Osteoblast (primary cell): ENCODE data around the gene CCDC9. TPM values are rescaled to one million over a fixed set of nuclear protein-coding genes. Genes with fewer than 3 reads are reported as not detected.

Experiments used
- DNase-seq: peaks from one replicate; pipeline ENCODE4 v3.0.0; 2011; ENCODE audit warnings: low spot score, mixed read lengths; ENCODE audit not compliant: insufficient read length; ENCODE audit errors: missing footprints
- H2AFZ ChIP-seq: 2 replicates; pipeline ENCODE4 v1.6.0; 2011; ENCODE audit warnings: mild to moderate bottlenecking, low read length
- H3K27ac ChIP-seq: 2 replicates; pipeline ENCODE4 v1.5.1; 2011; ENCODE audit warnings: mild to moderate bottlenecking, low read depth, low read length, moderate library complexity
- H3K27me3 ChIP-seq: 2 replicates; pipeline ENCODE4 v1.6.0; 2012; ENCODE audit warnings: mild to moderate bottlenecking, control low read depth, inconsistent platforms, low read length, moderate library complexity; ENCODE audit not compliant: insufficient read depth
- H3K36me3 ChIP-seq: 2 replicates; pipeline ENCODE4 v1.5.1; 2011; ENCODE audit warnings: mild to moderate bottlenecking, low read length, control low read depth, moderate library complexity; ENCODE audit not compliant: insufficient read depth
- H3K4me1 ChIP-seq: 2 replicates; pipeline ENCODE4 v1.5.1; 2011; ENCODE audit warnings: mild to moderate bottlenecking, low read length, control low read depth, moderate library complexity; ENCODE audit not compliant: insufficient read depth
- H3K4me2 ChIP-seq: 2 replicates; pipeline ENCODE4 v1.6.0; 2011; ENCODE audit warnings: mild to moderate bottlenecking, low read length; ENCODE audit not compliant: insufficient read depth
- H3K4me3 ChIP-seq: fragments of 200-600 bp; sonication (generic); 3 replicates; pipeline ENCODE4 v1.5.1; 2012; ENCODE audit warnings: mild to moderate bottlenecking, low read length, inconsistent platforms; ENCODE audit not compliant: insufficient read depth
- H3K79me2 ChIP-seq: 2 replicates; pipeline ENCODE4 v1.6.0; 2012; ENCODE audit warnings: mild to moderate bottlenecking, low read length, control low read depth, inconsistent platforms; ENCODE audit not compliant: insufficient read depth
- H3K9me3 ChIP-seq: 2 replicates; pipeline ENCODE4 v1.5.1; 2011; ENCODE audit warnings: low read depth, low read length, control low read depth
- H4K20me1 ChIP-seq: 2 replicates; pipeline ENCODE4 v1.6.0; 2012; ENCODE audit warnings: mild to moderate bottlenecking, low read length, control low read depth; ENCODE audit not compliant: insufficient read depth
- CTCF ChIP-seq: IDR thresholded peaks from 2 replicates; pipeline ENCODE4 v1.5.1; 2011; ENCODE audit warnings: mild to moderate bottlenecking, low read depth, low read length, moderate library complexity; ENCODE audit errors: extremely low read depth
- total RNA-seq: library from RNA; depleted of rRNA; stranded (reverse); fragments of >200 nt; gene quantifications from 2 replicates; pipeline ENCODE4 v1.2.3, GENCODE V29; 2012

Gene CCDC9
- total RNA-seq, 1 donor = 7.6 TPM

GRCh38 chr19:47253970-47254369, 2.4 kb upstream of the CCDC9 start:
- H3K27ac ChIP-seq = peak overlapping the region; percentile 71
- no peak for TF ChIP-seq CTCF
- H2AFZ ChIP-seq = no peak overlapping the region

GRCh38 chr19:47256693-47257410, 527 bp downstream of the CCDC9 start:
- H2AFZ ChIP-seq = no peak overlapping the region
- peak overlapping the region; percentile 100 for H3K4me2 ChIP-seq
- H3K36me3 ChIP-seq = peaks cover 31% of the 10 kb centered on the region
- H3K79me2 ChIP-seq = peaks cover 38% of the 10 kb centered on the region
- no peaks in the 10 kb centered on the region for H3K9me3 ChIP-seq
- H4K20me1 ChIP-seq = peaks cover 7% of the 10 kb centered on the region
- peaks cover 26% of the 10 kb centered on the region for H3K4me1 ChIP-seq
- peak; percentile 100 for DNase-seq
- no peaks in the 10 kb centered on the region for H3K27me3 ChIP-seq
- peak overlapping the region; percentile 83 for H3K4me3 ChIP-seq
- H3K27ac ChIP-seq = peak overlapping the region; percentile 92
- TF ChIP-seq CTCF = no peak

More at GRCh38 chr19:47253970-47254369, 2.4 kb upstream of the CCDC9 start:
- peaks cover 14% of the 10 kb centered on the region for H3K79me2 ChIP-seq
- H3K36me3 ChIP-seq = peaks cover 6% of the 10 kb centered on the region
- H3K4me1 ChIP-seq = peaks cover 26% of the 10 kb centered on the region
- peaks cover 2% of the 10 kb centered on the region for H4K20me1 ChIP-seq
- no peak overlapping the region for H3K4me3 ChIP-seq
- DNase-seq = peak; percentile 58
- no peaks in the 10 kb centered on the region for H3K9me3 ChIP-seq
- no peaks in the 10 kb centered on the region for H3K27me3 ChIP-seq
- peak overlapping the region; percentile 77 for H3K4me2 ChIP-seq

- H3K4me2 ChIP-seq = peak overlapping the region; percentile 100
- H4K20me1 ChIP-seq = peaks cover 7% of the 10 kb centered on the region
- peak overlapping the region; percentile 83 for H3K4me3 ChIP-seq
- no peaks in the 10 kb centered on the region for H3K27me3 ChIP-seq
- peak; percentile 90 for DNase-seq
- no peak for TF ChIP-seq CTCF
- peak overlapping the region; percentile 80 for H2AFZ ChIP-seq
- H3K27ac ChIP-seq = peak overlapping the region; percentile 95
- H3K36me3 ChIP-seq = peaks cover 38% of the 10 kb centered on the region
- H3K4me1 ChIP-seq = peaks cover 26% of the 10 kb centered on the region
- peaks cover 42% of the 10 kb centered on the region for H3K79me2 ChIP-seq
- H3K9me3 ChIP-seq = no peaks in the 10 kb centered on the region
Observed at GRCh38 chr19:47257411-47258169, 1.3 kb downstream of the CCDC9 start.

GRCh38 chr19:47258434-47258833, 2.1 kb downstream of the CCDC9 start:
- Histone ChIP-seq H3K27me3 (no peaks in the 10 kb centered on the region), H3K9me3 (no peaks in the 10 kb centered on the region), H3K4me2 (peak overlapping the region; percentile 100), H3K79me2 (peaks cover 47% of the 10 kb centered on the region), H3K27ac (peak overlapping the region; percentile 95), H4K20me1 (peaks cover 7% of the 10 kb centered on the region), H3K4me3 (peak overlapping the region; percentile 83), H3K36me3 (peaks cover 42% of the 10 kb centered on the region), H3K4me1 (peaks cover 22% of the 10 kb centered on the region), H2AFZ (no peak overlapping the region)
- TF ChIP-seq CTCF = no peak
- DNase-seq = peak; percentile 56
